Fibroblast of lung (primary cell): ENCODE measurements around the gene KRTAP13-2.

ENCODE experiments used
- CTCF ChIP-seq, 2 donors: IDR thresholded peaks in 1 of 2; conservative IDR thresholded peaks in 1 of 2; 1 replicate in 1 of 2; 2 replicates in 1 of 2; pipeline ENCODE4 v1.5.1; 2011 to 2012; ENCODE audit warnings: low read length in 2 of 2, control low read depth in 1 of 2, inconsistent platforms in 1 of 2, low read depth in 1 of 2, mild to moderate bottlenecking in 1 of 2
- EZH2 ChIP-seq: IDR thresholded peaks from 2 replicates; pipeline ENCODE4 v1.5.1; 2012; ENCODE audit warnings: low read length, control low read depth, mild to moderate bottlenecking; ENCODE audit errors: missing control alignments

GRCh38 chr21:30333736-30334135, 38.3 kb downstream of the KRTAP13-2 start:
- TF ChIP-seq CTCF (conservative IDR thresholded peaks at IDR 0.05 in 1 of 2, IDR thresholded peaks at IDR 0.05 in 1 of 2; ENCODE audit: low read depth in 1 of 2, low read length in 2 of 2) (no peak), EZH2 (no peak)
